ENCODE data around the gene USP3.

DNA sequence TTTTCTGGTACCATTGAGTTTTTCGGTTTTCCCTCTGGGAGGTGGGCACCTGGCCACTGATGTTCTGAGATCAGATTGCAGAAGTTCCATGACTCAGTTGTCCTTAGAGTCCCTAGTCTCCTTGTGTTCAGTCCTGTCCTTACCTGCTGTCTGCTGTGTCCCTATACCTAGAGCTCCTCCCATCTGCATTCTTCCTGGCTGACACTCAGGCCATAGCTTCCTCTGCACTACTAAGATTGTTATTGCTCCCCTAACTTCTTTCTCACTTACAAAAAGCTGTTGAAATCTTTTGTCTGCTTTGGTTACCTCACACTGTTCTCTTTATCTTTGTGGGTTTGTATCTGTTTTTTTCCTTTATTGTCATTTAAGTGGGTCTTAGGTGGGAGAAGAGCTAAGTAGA is 13.2 kb downstream of the USP3 start:
- no peak for TF ChIP-seq POLR2A (IDR thresholded peaks at IDR 0.05)
- TF ChIP-seq, protein P1, sequence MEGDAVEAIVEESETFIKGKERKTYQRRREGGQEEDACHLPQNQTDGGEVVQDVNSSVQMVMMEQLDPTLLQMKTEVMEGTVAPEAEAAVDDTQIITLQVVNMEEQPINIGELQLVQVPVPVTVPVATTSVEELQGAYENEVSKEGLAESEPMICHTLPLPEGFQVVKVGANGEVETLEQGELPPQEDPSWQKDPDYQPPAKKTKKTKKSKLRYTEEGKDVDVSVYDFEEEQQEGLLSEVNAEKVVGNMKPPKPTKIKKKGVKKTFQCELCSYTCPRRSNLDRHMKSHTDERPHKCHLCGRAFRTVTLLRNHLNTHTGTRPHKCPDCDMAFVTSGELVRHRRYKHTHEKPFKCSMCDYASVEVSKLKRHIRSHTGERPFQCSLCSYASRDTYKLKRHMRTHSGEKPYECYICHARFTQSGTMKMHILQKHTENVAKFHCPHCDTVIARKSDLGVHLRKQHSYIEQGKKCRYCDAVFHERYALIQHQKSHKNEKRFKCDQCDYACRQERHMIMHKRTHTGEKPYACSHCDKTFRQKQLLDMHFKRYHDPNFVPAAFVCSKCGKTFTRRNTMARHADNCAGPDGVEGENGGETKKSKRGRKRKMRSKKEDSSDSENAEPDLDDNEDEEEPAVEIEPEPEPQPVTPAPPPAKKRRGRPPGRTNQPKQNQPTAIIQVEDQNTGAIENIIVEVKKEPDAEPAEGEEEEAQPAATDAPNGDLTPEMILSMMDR (IDR thresholded peaks at IDR 0.05): no peak
